Frontal cortex (tissue), 1 donor: Measurements from ENCODE around the gene FAM171A1. TPM values are rescaled to one million over a fixed set of nuclear protein-coding genes. Genes with fewer than 3 reads are reported as not detected.

Experiments used
- small RNA-seq: library from RNA; depleted of rRNA; stranded (forward); fragments of <200 nt; gene quantifications from one replicate; pipeline ENCODE3, GENCODE V24; 2014
- total RNA-seq: library from RNA; depleted of rRNA; stranded (reverse); fragments of >200 nt; gene quantifications from one replicate; pipeline ENCODE4 v1.2.3, GENCODE V29; 2014

FAM171A1 gene
- total RNA-seq, 1 donor from 2014 or later: 23.6 TPM

Small RNA genes within 50 kb of the gene (small RNA-seq; reads per million reads assigned to genes)
- not detected for gene AL590365.1

Other genes with a start within 250 kb of the FAM171A1 start
- gene NMT2, start 202.6 kb downstream of the FAM171A1 start, total RNA-seq: 62.0 TPM